Thyroid gland (tissue), 4 donors: ENCODE data around the gene LTB4R. TPM values are rescaled to one million over a fixed set of nuclear protein-coding genes. Genes with fewer than 3 reads are reported as not detected.
"Not testable (repeated sequence)": the region's sequence is repeated elsewhere in the genome, so short reads cannot be mapped to it uniquely, and the experiment has no call there.

Experiments used
- DNase-seq, 2 donors: peaks; one replicate each; pipeline ENCODE4 v3.0.0-alpha.2; 2019
- H3K27ac ChIP-seq, 3 donors: fragments of 200-600 bp; sonication (generic); 1 replicate in 2 of 3; 2 replicates in 1 of 3; pipeline ENCODE4 v1.5.1; 2016 to 2019; ENCODE audit warnings: mild to moderate bottlenecking in 1 of 3, moderate library complexity in 1 of 3
- H3K27me3 ChIP-seq: fragments of 200-600 bp; sonication (generic); one replicate; pipeline ENCODE4 v1.5.1; 2019
- H3K36me3 ChIP-seq, 2 donors: fragments of 200-600 bp; sonication (generic); one replicate each; pipeline ENCODE4 v1.5.1; 2016 to 2019
- H3K4me1 ChIP-seq, 2 donors: fragments of 200-600 bp; sonication (generic); one replicate each; pipeline ENCODE4 v1.5.1; 2017 to 2019
- H3K4me3 ChIP-seq, 3 donors: fragments of 200-600 bp; sonication (generic); replicated peaks in 1 of 3; 1 replicate in 2 of 3; 2 replicates in 1 of 3; pipeline ENCODE4 v1.5.1; 2016; ENCODE audit warnings: mild to moderate bottlenecking in 1 of 3
- H3K9me3 ChIP-seq: fragments of 200-600 bp; sonication (generic); one replicate; pipeline ENCODE4 v1.5.1; 2017
- POLR2A ChIP-seq, 2 donors: fragments of 450-650 bp; IDR thresholded peaks; one replicate each; pipeline ENCODE4 v1.6.1; 2017; ENCODE audit warnings: antibody characterized with exemption in 2 of 2, mild to moderate bottlenecking in 2 of 2, moderate library complexity in 1 of 2
- WGBS, 2 donors: methylation state at CpG; one replicate each; pipeline ENCODE4 v1.1.5; 2017; 5-methylcytosine and 5-hydroxymethylcytosine counted together
- intact Hi-C: fragments of 100-400 bp; cut with DNase I; formaldehyde crosslinking; loops from one replicate; pipeline ENCODE4 v1.15.1; 2023
- total RNA-seq, 4 donors: library from RNA; depleted of rRNA; stranded (reverse); fragments of >200 nt; gene quantifications; one replicate each; pipeline ENCODE4 v1.2.3, GENCODE V29; 2016
- TF ChIP-seq, protein P1 (sequence below), 6 experiments: fragments of 200-600 bp in 3 of 6; fragments of 450-650 bp in 3 of 6; sonication (generic) in 3 of 6; IDR thresholded peaks; one replicate each; pipeline ENCODE4 v1.5.1; 2016 to 2019; ENCODE audit warnings: antibody characterized with exemption in 6 of 6, mild to moderate bottlenecking in 2 of 6, inconsistent platforms in 1 of 6, moderate library complexity in 1 of 6

The LTB4R gene
- total RNA-seq, 4 donors from 2014 or later: 4.2 to 7.4 (median 4.3) TPM

DNA sequence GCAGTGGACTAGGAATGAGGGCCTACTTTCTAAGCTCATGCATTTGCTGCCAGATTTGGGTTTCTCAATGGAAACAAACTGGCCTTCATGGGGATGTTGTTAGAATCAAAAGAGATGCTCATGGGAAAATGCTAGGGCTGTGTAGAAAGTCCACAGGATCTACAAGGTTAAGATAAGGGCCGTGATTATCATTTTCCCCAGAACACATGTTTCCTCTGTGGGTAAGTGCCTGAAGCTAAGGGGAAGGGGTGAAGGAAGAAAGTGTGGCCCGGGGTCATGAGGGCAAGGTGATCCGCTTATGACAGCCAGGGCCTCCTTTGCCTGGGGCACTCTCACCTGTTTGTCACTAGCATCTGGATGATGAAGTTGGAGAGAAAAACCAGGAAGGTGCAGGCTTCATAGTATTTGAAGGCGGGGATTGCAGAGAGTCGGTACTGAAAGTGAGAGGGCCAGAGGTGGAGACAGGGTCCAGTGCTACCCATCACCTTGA is 13.8 kb downstream of the LTB4R start:
- no peaks in the 10 kb centered on the region for H3K36me3 ChIP-seq
- intact Hi-C loops: no loop called here

DNA sequence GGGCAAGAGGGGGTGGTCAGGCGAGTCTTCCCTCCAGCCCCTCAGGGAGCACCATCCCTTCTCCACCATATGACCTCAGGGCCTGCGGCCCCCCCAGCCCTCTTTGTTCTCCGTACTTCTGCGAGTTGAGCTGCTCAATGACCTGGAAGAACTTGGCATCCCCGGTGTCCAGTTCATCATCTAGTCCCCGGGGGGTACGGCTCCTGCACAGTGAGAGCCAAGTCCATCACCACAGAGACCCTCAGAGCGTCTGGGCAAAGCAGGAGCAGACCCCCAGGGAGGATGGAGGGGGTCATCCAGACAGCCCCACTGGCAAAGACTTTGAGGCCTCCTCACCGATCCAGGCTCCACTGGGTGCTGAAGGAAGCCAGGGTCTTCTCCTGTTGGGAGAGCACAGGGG is 14.7 kb downstream of the LTB4R start:
- no peaks in the 10 kb centered on the region for H3K4me1 ChIP-seq
- 67 to 77% methylated on average over 9 of the region's 9 CpGs for WGBS, 2 donors
- intact Hi-C loops: no loop called here
- TF ChIP-seq, protein P1, sequence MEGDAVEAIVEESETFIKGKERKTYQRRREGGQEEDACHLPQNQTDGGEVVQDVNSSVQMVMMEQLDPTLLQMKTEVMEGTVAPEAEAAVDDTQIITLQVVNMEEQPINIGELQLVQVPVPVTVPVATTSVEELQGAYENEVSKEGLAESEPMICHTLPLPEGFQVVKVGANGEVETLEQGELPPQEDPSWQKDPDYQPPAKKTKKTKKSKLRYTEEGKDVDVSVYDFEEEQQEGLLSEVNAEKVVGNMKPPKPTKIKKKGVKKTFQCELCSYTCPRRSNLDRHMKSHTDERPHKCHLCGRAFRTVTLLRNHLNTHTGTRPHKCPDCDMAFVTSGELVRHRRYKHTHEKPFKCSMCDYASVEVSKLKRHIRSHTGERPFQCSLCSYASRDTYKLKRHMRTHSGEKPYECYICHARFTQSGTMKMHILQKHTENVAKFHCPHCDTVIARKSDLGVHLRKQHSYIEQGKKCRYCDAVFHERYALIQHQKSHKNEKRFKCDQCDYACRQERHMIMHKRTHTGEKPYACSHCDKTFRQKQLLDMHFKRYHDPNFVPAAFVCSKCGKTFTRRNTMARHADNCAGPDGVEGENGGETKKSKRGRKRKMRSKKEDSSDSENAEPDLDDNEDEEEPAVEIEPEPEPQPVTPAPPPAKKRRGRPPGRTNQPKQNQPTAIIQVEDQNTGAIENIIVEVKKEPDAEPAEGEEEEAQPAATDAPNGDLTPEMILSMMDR (IDR thresholded peaks at IDR 0.05): no peak
- no peak for TF ChIP-seq POLR2A (IDR thresholded peaks at IDR 0.05)
- H3K36me3 ChIP-seq: no peaks in the 10 kb centered on the region
- no peaks in the 10 kb centered on the region for H3K27me3 ChIP-seq
- H3K27ac ChIP-seq: no peak overlapping the region
- no peak overlapping the region for H3K4me3 ChIP-seq
- no peaks in the 10 kb centered on the region for H3K9me3 ChIP-seq
- no peak for DNase-seq

More for the DNA sequence above, 13.8 kb downstream of the LTB4R start:
- no peak overlapping the region for H3K4me3 ChIP-seq
- DNase-seq: no peak
- no peaks in the 10 kb centered on the region for H3K4me1 ChIP-seq
- H3K9me3 ChIP-seq: no peaks in the 10 kb centered on the region
- H3K27me3 ChIP-seq: no peaks in the 10 kb centered on the region
- no peak overlapping the region for H3K27ac ChIP-seq
- TF ChIP-seq, protein P1 (IDR thresholded peaks at IDR 0.05): no peak
- TF ChIP-seq POLR2A (IDR thresholded peaks at IDR 0.05): no peak
- WGBS, 2 donors: 89% methylated on average over 5 of the region's 5 CpGs

DNA sequence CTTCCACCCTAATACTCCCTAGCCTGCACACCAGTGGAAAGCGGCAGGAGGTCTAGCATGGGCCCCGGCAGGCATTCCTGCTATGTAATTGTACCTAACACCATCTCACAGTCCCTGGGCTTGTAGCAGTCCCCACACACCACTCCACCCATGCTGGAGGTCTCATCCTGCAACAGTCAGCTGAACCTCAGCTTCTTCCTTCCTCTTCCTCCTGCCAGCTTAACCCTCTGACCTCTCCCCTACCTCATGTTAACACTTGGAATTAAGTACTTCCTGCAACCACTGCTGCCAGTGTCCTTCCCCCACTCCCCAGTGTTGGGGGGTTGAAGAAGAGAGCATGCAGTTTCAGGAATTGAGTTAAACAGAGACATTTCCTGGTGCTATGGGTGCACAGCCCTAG is 16.0 kb downstream of the LTB4R start:
- DNase-seq: no peak
- no peak for TF ChIP-seq POLR2A (IDR thresholded peaks at IDR 0.05)
- TF ChIP-seq, protein P1 (IDR thresholded peaks at IDR 0.05): no peak
- Histone ChIP-seq H3K9me3 (no peaks in the 10 kb centered on the region), H3K27ac (no peak overlapping the region), H3K27me3 (no peaks in the 10 kb centered on the region), H3K4me3 (no peak overlapping the region), H3K36me3 (no peaks in the 10 kb centered on the region), H3K4me1 (peaks cover 5% of the 10 kb centered on the region in 2 donors)
- WGBS, 2 donors: 85 to 92% methylated on average over 2 of the region's 2 CpGs
- intact Hi-C loops: no loop called here

DNA sequence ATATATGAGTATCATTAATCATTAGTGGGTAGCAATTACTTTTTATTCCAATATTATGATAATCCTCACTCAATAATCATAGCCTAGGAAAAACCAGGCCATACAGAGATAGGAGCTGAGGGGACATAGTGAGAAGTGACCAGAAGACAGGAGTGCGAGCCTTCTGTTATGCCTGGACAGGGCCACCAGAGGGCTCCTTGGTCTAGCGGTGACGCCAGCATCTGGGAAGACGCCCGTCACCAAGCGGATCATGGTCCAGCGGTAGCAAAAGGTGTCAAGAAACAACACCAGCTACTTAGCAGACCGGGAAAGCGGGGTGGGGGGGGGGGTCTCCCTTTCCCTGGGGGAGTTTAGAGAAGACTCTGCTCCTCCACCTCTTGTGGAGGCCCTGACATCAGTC is 16.6 kb downstream of the LTB4R start:
- H3K4me3 ChIP-seq: not testable (repeated sequence)
- WGBS, 2 donors: 2 to 18% methylated on average over 9 of the region's 9 CpGs

DNA sequence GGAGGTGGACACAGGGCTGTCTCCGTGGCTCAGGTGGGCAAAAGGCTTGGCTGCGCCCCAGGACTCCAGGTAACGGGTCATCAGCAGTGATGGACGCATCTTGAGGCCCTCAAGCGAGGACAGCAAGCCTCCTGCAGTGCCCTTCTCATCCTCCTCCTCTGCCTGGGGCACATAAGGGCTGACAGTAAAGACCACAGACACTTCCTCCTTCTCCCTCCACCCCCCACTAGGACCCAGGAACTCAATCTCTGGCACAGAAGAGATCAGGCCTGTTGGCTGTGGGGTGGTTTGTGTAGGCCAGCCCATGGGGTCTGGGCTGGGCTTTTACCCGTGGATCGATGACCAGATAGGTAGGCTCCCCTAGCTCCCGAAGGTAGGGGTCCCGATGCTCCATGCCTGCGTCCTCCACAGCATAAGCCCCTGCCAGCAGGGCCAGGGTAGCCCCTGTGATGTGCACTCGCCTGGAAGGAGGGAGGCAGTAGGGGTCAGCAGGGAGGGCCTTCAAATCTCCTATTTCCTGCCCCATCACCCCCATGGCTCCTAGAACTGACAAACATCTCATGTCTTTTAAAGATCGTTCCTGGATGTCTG is 17.9 kb downstream of the LTB4R start:
- intact Hi-C loops: no loop called here
- H3K9me3 ChIP-seq: no peaks in the 10 kb centered on the region
- no peak for TF ChIP-seq POLR2A (IDR thresholded peaks at IDR 0.05)
- TF ChIP-seq, protein P1 (IDR thresholded peaks at IDR 0.05): no peak
- no peak for DNase-seq
- peaks cover 17 to 24% of the 10 kb centered on the region in 2 donors for H3K4me1 ChIP-seq
- no peaks in the 10 kb centered on the region for H3K27me3 ChIP-seq
- H3K4me3 ChIP-seq: no peak overlapping the region
- H3K27ac ChIP-seq: no peak overlapping the region
- WGBS, 2 donors: 92% methylated on average over 12 of the region's 12 CpGs
- H3K36me3 ChIP-seq: no peaks in the 10 kb centered on the region

More for the DNA sequence above, 16.6 kb downstream of the LTB4R start:
- H3K27me3 ChIP-seq, H3K36me3 ChIP-seq, H3K27ac ChIP-seq, intact Hi-C loops, H3K9me3 ChIP-seq: not testable (repeated sequence)
- TF ChIP-seq, protein P1 (IDR thresholded peaks at IDR 0.05): peak; percentile 42 to 80 (median 66)
- DNase-seq: peak; percentile 60 to 69
- peaks cover 11% of the 10 kb centered on the region in 2 donors for H3K4me1 ChIP-seq
